HEK293 (cell line): ENCODE measurements around the gene MYBPH.

Experiments
- CTCF ChIA-PET: fragments of 350-600 bp; formaldehyde crosslinking; extraction: SDS; loops from one replicate; lab custom pipeline; 2021; ENCODE audit warnings: antibody characterized with exemption; lab: Yijun Ruan, JAX
- POLR2A ChIA-PET: fragments of 300-600 bp; formaldehyde crosslinking; extraction: SDS; loops from one replicate; lab custom pipeline; 2020; ENCODE audit warnings: antibody characterized with exemption, inconsistent platforms; lab: Yijun Ruan, JAX
- H3K27ac ChIP-seq: fragments of 200-500 bp; sonication (Bioruptor generic); 2 replicates; pipeline ENCODE4 v1.5.1; 2014; ENCODE audit warnings: low read depth, low read length, control low read depth, inconsistent platforms; ENCODE audit errors: extremely low read depth
- H3K36me3 ChIP-seq, 2 experiments: fragments of 200-500 bp in 1 of 2; sonication (Bioruptor generic) in 1 of 2; 1 replicate in 1 of 2; 2 replicates in 1 of 2; pipeline ENCODE4 v1.5.1; 2014 to 2017; ENCODE audit warnings: inconsistent platforms in 2 of 2, low read length in 2 of 2; ENCODE audit not compliant: control insufficient read depth in 2 of 2, insufficient read depth in 1 of 2
- H3K4me1 ChIP-seq: fragments of 200-500 bp; sonication (Bioruptor generic); 2 replicates; pipeline ENCODE4 v1.5.1; 2014; ENCODE audit warnings: mild to moderate bottlenecking, low read length, inconsistent platforms; ENCODE audit not compliant: control insufficient read depth, insufficient read depth
- H3K4me3 ChIP-seq: 2 replicates; pipeline ENCODE4 v1.5.1; 2011; ENCODE audit warnings: low read depth, mild to moderate bottlenecking, control low read depth, low read length, moderate library complexity
- H3K9me3 ChIP-seq: fragments of 200-500 bp; sonication (Bioruptor generic); 2 replicates; pipeline ENCODE4 v1.5.1; 2014; ENCODE audit warnings: low read depth, low read length, inconsistent platforms; ENCODE audit not compliant: control insufficient read depth, insufficient read depth
- HOXC10 ChIP-seq: sonication (generic); formaldehyde crosslinking; IDR thresholded peaks from 2 replicates; pipeline ENCODE4 v1.8.1; 2023; ENCODE audit warnings: mild to moderate bottlenecking, missing genetic modification reagents
- KLF8 ChIP-seq: fragments of 450-650 bp; formaldehyde crosslinking; IDR thresholded peaks from 2 replicates; pipeline ENCODE4 v1.5.1; 2016; ENCODE audit warnings: missing biosample characterization, missing genetic modification characterization
- OVOL3 ChIP-seq: fragments of 450-650 bp; formaldehyde crosslinking; IDR thresholded peaks from 2 replicates; pipeline ENCODE4 v1.5.1; 2016; ENCODE audit warnings: missing biosample characterization, missing genetic modification characterization
- PRDM1 ChIP-seq: fragments of 450-650 bp; formaldehyde crosslinking; IDR thresholded peaks from 2 replicates; pipeline ENCODE4; 2016; ENCODE audit warnings: missing biosample characterization, missing genetic modification characterization
- SALL2 ChIP-seq: fragments of 450-650 bp; formaldehyde crosslinking; IDR thresholded peaks from 2 replicates; pipeline ENCODE4 v1.5.0; 2017; ENCODE audit warnings: missing biosample characterization, mild to moderate bottlenecking, missing genetic modification characterization, borderline replicate concordance
- SCRT1 ChIP-seq: fragments of 450-650 bp; formaldehyde crosslinking; IDR thresholded peaks from 2 replicates; pipeline ENCODE4 v1.5.1; 2016; ENCODE audit warnings: missing biosample characterization, missing genetic modification characterization, borderline replicate concordance
- ZBTB17 ChIP-seq: fragments of 450-650 bp; formaldehyde crosslinking; IDR thresholded peaks from 2 replicates; pipeline ENCODE4 v1.5.1; 2016; ENCODE audit warnings: missing biosample characterization, missing genetic modification characterization
- ZBTB20 ChIP-seq: fragments of 450-650 bp; formaldehyde crosslinking; IDR thresholded peaks from 2 replicates; pipeline ENCODE4 v1.5.1; 2016; ENCODE audit warnings: missing biosample characterization, missing genetic modification characterization
- ZFP3 ChIP-seq: fragments of 450-650 bp; formaldehyde crosslinking; IDR thresholded peaks from 2 replicates; pipeline ENCODE4 v1.5.1; 2016; ENCODE audit warnings: low read depth, missing biosample characterization, missing genetic modification characterization
- ZNF146 ChIP-seq: fragments of 450-650 bp; formaldehyde crosslinking; IDR thresholded peaks from 2 replicates; pipeline ENCODE4 v1.5.1; 2016; ENCODE audit warnings: missing biosample characterization, missing genetic modification characterization
- ZNF221 ChIP-seq: fragments of 450-650 bp; formaldehyde crosslinking; IDR thresholded peaks from 2 replicates; pipeline ENCODE4 v1.5.1; 2017; ENCODE audit warnings: missing biosample characterization, missing genetic modification characterization, borderline replicate concordance
- ZNF239 ChIP-seq: fragments of 450-650 bp; formaldehyde crosslinking; IDR thresholded peaks from 2 replicates; pipeline ENCODE4 v1.5.1; 2016; ENCODE audit warnings: missing biosample characterization, missing genetic modification characterization
- ZNF292 ChIP-seq: fragments of 450-650 bp; formaldehyde crosslinking; IDR thresholded peaks from 2 replicates; pipeline ENCODE4 v1.5.1; 2016; ENCODE audit warnings: low read depth, missing biosample characterization, missing genetic modification characterization, borderline replicate concordance
- ZNF302 ChIP-seq: fragments of 450-650 bp; formaldehyde crosslinking; IDR thresholded peaks from 2 replicates; pipeline ENCODE4 v1.5.1; 2016; ENCODE audit warnings: missing biosample characterization, missing genetic modification characterization, low read depth
- ZNF311 ChIP-seq: fragments of 450-650 bp; formaldehyde crosslinking; IDR thresholded peaks from 2 replicates; pipeline ENCODE4 v1.5.1; 2017; ENCODE audit warnings: missing biosample characterization, missing genetic modification characterization, borderline replicate concordance
- ZNF366 ChIP-seq: fragments of 450-650 bp; formaldehyde crosslinking; conservative IDR thresholded peaks from 2 replicates; pipeline ENCODE4 v1.5.1; 2016; ENCODE audit warnings: missing biosample characterization, missing genetic modification characterization
- ZNF37A ChIP-seq: fragments of 450-650 bp; IDR thresholded peaks from 2 replicates; pipeline ENCODE4 v1.5.1; 2018; ENCODE audit warnings: missing biosample characterization, missing genetic modification characterization
- ZNF423 ChIP-seq: fragments of 450-650 bp; formaldehyde crosslinking; IDR thresholded peaks from 2 replicates; pipeline ENCODE4 v1.5.1; 2016; ENCODE audit warnings: missing biosample characterization, missing genetic modification characterization
- ZNF433 ChIP-seq: fragments of 450-650 bp; formaldehyde crosslinking; IDR thresholded peaks from 2 replicates; pipeline ENCODE4 v1.5.1; 2016; ENCODE audit warnings: missing biosample characterization, missing genetic modification characterization, low read depth
- ZNF530 ChIP-seq: fragments of 450-650 bp; formaldehyde crosslinking; IDR thresholded peaks from 2 replicates; pipeline ENCODE4 v1.5.1; 2016; ENCODE audit warnings: low read depth, missing biosample characterization, missing genetic modification characterization
- ZNF585B ChIP-seq: fragments of 450-650 bp; formaldehyde crosslinking; IDR thresholded peaks from 2 replicates; pipeline ENCODE4 v1.5.1; 2016; ENCODE audit warnings: missing biosample characterization, missing genetic modification characterization
- ZNF626 ChIP-seq: fragments of 450-650 bp; sonication (Bioruptor Pico); formaldehyde crosslinking; IDR thresholded peaks from 2 replicates; pipeline ENCODE4 v1.5.1; 2018; ENCODE audit warnings: missing biosample characterization, missing genetic modification characterization, inconsistent platforms
- ZNF660 ChIP-seq: fragments of 450-650 bp; IDR thresholded peaks from 2 replicates; pipeline ENCODE4 v1.5.1; 2018; ENCODE audit warnings: missing biosample characterization, mild to moderate bottlenecking, missing genetic modification characterization
- ZNF670 ChIP-seq: fragments of 450-650 bp; formaldehyde crosslinking; IDR thresholded peaks from 2 replicates; pipeline ENCODE4 v1.5.1; 2016; ENCODE audit warnings: missing biosample characterization, missing genetic modification characterization, low read depth
- ZNF76 ChIP-seq: fragments of 450-650 bp; formaldehyde crosslinking; IDR thresholded peaks from 2 replicates; pipeline ENCODE4; 2016; ENCODE audit warnings: low read depth, missing biosample characterization, missing genetic modification characterization, borderline replicate concordance
- ZNF791 ChIP-seq: fragments of 450-650 bp; formaldehyde crosslinking; IDR thresholded peaks from 2 replicates; pipeline ENCODE4 v1.5.1; 2016; ENCODE audit warnings: missing biosample characterization, missing genetic modification characterization
- ZNF830 ChIP-seq: fragments of 450-650 bp; IDR thresholded peaks from 2 replicates; pipeline ENCODE4 v1.5.0; 2018; ENCODE audit warnings: missing biosample characterization, missing genetic modification characterization, low read depth, mild to moderate bottlenecking, moderate library complexity
- ZNF837 ChIP-seq: fragments of 450-650 bp; formaldehyde crosslinking; IDR thresholded peaks from 2 replicates; pipeline ENCODE4 v1.5.1; 2016; ENCODE audit warnings: missing biosample characterization, missing genetic modification characterization
- ZSCAN23 ChIP-seq: fragments of 450-650 bp; formaldehyde crosslinking; IDR thresholded peaks from 2 replicates; pipeline ENCODE4 v1.5.1; 2016; ENCODE audit warnings: missing biosample characterization, missing genetic modification characterization
- TF ChIP-seq, protein P1 (sequence below): fragments of 450-650 bp; formaldehyde crosslinking; IDR thresholded peaks from 2 replicates; pipeline ENCODE4 v1.5.1; 2016; ENCODE audit warnings: missing biosample characterization, missing genetic modification characterization
- TF ChIP-seq, protein P2 (sequence below): fragments of 450-650 bp; formaldehyde crosslinking; IDR thresholded peaks from 2 replicates; pipeline ENCODE4 v1.5.1; 2016; ENCODE audit warnings: missing biosample characterization, missing genetic modification characterization, low read depth

The MYBPH gene

DNA sequence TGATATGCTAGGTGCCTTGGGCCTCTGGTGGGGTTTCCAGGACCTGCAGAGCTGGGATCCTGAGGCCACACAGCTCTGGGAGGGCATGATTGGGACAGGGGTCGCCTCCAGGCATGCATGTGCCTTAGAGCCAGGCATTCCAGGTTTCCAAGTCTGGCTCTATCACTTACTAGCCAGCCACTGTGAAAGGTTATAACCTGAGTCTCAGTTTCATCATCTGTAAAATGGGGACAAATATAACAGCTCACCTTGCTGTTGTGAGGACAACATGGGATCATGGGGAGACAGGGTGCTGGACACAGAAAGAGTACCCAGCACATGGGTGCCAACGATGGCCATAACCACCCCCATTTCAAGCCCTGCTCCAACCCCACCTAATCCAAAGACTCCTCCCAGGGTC lies 8.2 kb upstream of the MYBPH start:
- H3K36me3 ChIP-seq = no peaks in the 10 kb centered on the region
- no peak overlapping the region for H3K4me3 ChIP-seq
- CTCF ChIA-PET = interaction anchor here (3.3 kb wide), 1 partner anchor 11 kb away, joined by 20 read pairs; no protein-coding TSS in a partner anchor
- H3K27ac ChIP-seq = no peak overlapping the region
- POLR2A ChIA-PET = no interaction called here
- H3K4me1 ChIP-seq = no peaks in the 10 kb centered on the region
- no peaks in the 10 kb centered on the region for H3K9me3 ChIP-seq
- TF ChIP-seq ZFP3 (tag by site-specific recombination) (no peak), ZNF221 (tag by site-specific recombination) (no peak), ZNF433 (tag by site-specific recombination) (no peak), SCRT1 (tag by site-specific recombination) (no peak), ZNF366 (no peak), ZNF660 (tag by site-specific recombination) (no peak), ZBTB20 (tag by site-specific recombination) (no peak), ZNF830 (tag by site-specific recombination) (no peak), ZNF292 (tag by site-specific recombination) (no peak), ZNF585B (tag by site-specific recombination) (no peak), ZNF626 (tag by site-specific recombination) (no peak), SALL2 (no peak)
- TF ChIP-seq, protein P1, sequence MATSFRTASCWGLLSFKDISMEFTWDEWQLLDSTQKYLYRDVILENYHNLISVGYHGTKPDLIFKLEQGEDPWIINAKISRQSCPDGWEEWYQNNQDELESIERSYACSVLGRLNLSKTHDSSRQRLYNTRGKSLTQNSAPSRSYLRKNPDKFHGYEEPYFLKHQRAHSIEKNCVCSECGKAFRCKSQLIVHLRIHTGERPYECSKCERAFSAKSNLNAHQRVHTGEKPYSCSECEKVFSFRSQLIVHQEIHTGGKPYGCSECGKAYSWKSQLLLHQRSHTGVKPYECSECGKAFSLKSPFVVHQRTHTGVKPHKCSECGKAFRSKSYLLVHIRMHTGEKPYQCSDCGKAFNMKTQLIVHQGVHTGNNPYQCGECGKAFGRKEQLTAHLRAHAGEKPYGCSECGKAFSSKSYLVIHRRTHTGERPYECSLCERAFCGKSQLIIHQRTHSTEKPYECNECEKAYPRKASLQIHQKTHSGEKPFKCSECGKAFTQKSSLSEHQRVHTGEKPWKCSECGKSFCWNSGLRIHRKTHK (tag by site-specific recombination) = no peak

DNA sequence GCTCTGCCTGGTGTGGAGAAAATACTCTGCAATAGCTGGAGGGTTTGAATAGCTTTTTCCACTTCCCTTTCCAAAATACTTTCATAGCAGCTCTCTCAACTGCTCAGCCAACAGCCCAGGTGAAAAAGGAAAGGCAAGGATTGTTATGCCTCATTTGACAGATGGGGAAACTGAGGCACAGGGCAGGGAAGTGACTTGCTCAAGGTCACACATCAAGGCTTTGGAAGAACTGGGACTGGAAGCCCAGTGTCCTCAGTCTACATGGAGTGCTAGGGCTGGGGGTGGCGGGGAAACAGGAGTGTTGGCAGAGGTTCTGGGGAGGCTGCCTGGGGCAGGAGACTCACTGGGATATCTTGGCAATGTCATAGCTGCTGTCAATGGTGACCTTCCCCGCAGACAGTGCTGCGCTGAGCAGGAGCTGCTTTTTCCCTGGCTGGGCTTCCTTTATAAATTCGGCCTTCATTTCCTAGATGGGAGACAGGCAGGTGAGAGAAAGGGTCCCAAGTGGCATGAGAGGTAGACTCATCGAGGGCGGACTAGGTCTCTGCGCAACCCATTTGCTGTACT lies 6.8 kb upstream of the MYBPH start:
- CTCF ChIA-PET = interaction anchor here (0.6 to 3.3 kb wide), 6 partner anchors 10 to 84 kb away, joined by 3 to 20 read pairs (median 4); no protein-coding TSS in a partner anchor
- TF ChIP-seq ZNF146 (tag by site-specific recombination) (no peak), ZNF37A (tag by site-specific recombination) (no peak), ZNF837 (tag by site-specific recombination) (no peak), HOXC10 (no peak), ZNF791 (tag by site-specific recombination) (no peak), OVOL3 (tag by site-specific recombination) (no peak), ZNF423 (tag by site-specific recombination) (no peak), ZNF239 (tag by site-specific recombination) (no peak), ZSCAN23 (tag by site-specific recombination) (no peak), ZNF530 (tag by site-specific recombination) (no peak), ZBTB17 (tag by site-specific recombination) (no peak), ZNF76 (tag by site-specific recombination) (no peak), PRDM1 (tag by site-specific recombination) (no peak), ZNF670 (tag by site-specific recombination) (no peak), KLF8 (tag by site-specific recombination) (no peak), ZNF311 (tag by site-specific recombination) (no peak), ZNF302 (tag by site-specific recombination) (no peak), ZNF221 (tag by site-specific recombination) (no peak)
- TF ChIP-seq, protein P2, sequence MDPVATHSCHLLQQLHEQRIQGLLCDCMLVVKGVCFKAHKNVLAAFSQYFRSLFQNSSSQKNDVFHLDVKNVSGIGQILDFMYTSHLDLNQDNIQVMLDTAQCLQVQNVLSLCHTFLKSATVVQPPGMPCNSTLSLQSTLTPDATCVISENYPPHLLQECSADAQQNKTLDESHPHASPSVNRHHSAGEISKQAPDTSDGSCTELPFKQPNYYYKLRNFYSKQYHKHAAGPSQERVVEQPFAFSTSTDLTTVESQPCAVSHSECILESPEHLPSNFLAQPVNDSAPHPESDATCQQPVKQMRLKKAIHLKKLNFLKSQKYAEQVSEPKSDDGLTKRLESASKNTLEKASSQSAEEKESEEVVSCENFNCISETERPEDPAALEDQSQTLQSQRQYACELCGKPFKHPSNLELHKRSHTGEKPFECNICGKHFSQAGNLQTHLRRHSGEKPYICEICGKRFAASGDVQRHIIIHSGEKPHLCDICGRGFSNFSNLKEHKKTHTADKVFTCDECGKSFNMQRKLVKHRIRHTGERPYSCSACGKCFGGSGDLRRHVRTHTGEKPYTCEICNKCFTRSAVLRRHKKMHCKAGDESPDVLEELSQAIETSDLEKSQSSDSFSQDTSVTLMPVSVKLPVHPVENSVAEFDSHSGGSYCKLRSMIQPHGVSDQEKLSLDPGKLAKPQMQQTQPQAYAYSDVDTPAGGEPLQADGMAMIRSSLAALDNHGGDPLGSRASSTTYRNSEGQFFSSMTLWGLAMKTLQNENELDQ = no peak
- TF ChIP-seq, all 188 proteins: peak for 0
- Histone ChIP-seq H3K4me1 (no peaks in the 10 kb centered on the region; the same call in 1 of the 2 replicates), H3K36me3 (no peaks in the 10 kb centered on the region), H3K4me3 (no peak overlapping the region), H3K27ac (no peak overlapping the region), H3K9me3 (no peaks in the 10 kb centered on the region)
- POLR2A ChIA-PET = interaction anchor here (1.0 kb wide), 1 partner anchor 64 kb away, joined by 3 read pairs; no protein-coding TSS in a partner anchor
